Measurements from ENCODE around the gene TRIM16.
"Not testable (repeated sequence)": the region's sequence is repeated elsewhere in the genome, so short reads cannot be mapped to it uniquely, and the experiment has no call there.

DNA sequence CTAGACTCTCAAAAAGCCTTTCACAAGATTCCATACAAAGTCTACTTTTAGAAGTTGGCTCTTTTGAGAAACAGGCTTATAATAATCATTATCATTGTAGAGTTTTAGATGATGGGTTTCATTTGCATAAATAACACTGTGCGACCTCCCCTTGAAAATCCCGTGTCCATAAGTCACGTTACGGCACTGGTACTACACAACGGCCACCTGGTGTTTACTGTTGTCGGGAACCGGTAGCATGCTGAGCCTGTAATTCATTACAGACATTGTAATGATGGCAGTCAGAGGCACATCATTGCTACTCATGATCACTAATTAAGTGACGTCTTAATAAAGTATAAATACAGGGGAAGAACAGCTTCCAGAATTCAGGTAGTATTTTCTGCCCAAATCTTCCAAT lies 96.1 kb downstream of the TRIM16 start:
- TF ChIP-seq, protein P1, sequence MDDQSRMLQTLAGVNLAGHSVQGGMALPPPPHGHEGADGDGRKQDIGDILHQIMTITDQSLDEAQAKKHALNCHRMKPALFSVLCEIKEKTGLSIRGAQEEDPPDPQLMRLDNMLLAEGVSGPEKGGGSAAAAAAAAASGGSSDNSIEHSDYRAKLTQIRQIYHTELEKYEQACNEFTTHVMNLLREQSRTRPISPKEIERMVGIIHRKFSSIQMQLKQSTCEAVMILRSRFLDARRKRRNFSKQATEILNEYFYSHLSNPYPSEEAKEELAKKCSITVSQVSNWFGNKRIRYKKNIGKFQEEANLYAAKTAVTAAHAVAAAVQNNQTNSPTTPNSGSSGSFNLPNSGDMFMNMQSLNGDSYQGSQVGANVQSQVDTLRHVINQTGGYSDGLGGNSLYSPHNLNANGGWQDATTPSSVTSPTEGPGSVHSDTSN (IDR thresholded peaks at IDR 0.05) = not testable (repeated sequence)
- TF ChIP-seq, protein P2, sequence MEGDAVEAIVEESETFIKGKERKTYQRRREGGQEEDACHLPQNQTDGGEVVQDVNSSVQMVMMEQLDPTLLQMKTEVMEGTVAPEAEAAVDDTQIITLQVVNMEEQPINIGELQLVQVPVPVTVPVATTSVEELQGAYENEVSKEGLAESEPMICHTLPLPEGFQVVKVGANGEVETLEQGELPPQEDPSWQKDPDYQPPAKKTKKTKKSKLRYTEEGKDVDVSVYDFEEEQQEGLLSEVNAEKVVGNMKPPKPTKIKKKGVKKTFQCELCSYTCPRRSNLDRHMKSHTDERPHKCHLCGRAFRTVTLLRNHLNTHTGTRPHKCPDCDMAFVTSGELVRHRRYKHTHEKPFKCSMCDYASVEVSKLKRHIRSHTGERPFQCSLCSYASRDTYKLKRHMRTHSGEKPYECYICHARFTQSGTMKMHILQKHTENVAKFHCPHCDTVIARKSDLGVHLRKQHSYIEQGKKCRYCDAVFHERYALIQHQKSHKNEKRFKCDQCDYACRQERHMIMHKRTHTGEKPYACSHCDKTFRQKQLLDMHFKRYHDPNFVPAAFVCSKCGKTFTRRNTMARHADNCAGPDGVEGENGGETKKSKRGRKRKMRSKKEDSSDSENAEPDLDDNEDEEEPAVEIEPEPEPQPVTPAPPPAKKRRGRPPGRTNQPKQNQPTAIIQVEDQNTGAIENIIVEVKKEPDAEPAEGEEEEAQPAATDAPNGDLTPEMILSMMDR (IDR thresholded peaks at IDR 0.05) = not testable (repeated sequence)
- not testable (repeated sequence) for TF ChIP-seq CHD2 (IDR thresholded peaks at IDR 0.05; ENCODE audit: low read length, partially characterized antibody); KDM1A (IDR thresholded peaks at IDR 0.05; ENCODE audit: low read depth); JUN (IDR thresholded peaks at IDR 0.05); RAD21 (conservative IDR thresholded peaks at IDR 0.05 in 1 of 2, IDR thresholded peaks at IDR 0.05 in 1 of 2); EP300 (IDR thresholded peaks at IDR 0.05); POLR2A (IDR thresholded peaks at IDR 0.05; ENCODE audit: low read length); CEBPB (IDR thresholded peaks at IDR 0.05); CHD4 (IDR thresholded peaks at IDR 0.05; ENCODE audit: borderline replicate concordance)

All from A549 (cell line).